GDM1 (cell line): ENCODE data around the gene GPR146.

Source experiments
- DNase-seq: peaks from one replicate; lab custom pipeline; 2025; lab: John Stamatoyannopoulos, UW

GPR146 gene

DNA sequence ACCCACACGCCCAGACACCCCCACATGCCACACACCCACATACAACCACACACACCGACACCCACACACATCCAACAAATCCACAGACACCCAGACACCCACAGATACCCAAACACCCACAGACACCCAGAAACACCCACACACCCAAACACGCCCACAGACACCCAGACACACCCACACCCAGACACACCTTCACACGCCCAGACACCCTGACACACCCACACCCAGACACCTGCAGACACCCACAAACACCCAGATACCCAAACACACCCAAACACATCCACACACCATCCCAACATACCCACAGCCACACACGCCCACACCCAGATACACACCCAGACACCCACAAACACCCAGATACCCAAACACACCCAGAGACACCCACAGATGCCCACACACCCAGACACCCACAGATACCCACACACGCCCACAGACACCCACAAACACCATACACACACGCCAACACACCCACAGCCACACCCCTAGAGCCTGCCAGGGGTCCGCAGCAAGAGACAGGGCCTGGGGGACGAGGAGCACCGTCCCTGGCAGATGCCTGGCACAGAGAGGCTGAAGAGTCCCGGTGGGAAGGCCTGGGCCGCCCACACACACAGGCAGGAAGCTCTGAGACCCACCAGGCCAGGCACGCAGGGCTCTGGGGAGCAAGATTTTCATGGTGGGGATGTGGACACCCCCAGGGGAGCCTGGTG lies 32.9 kb upstream of the GPR146 start:
- no peak for DNase-seq

DNA sequence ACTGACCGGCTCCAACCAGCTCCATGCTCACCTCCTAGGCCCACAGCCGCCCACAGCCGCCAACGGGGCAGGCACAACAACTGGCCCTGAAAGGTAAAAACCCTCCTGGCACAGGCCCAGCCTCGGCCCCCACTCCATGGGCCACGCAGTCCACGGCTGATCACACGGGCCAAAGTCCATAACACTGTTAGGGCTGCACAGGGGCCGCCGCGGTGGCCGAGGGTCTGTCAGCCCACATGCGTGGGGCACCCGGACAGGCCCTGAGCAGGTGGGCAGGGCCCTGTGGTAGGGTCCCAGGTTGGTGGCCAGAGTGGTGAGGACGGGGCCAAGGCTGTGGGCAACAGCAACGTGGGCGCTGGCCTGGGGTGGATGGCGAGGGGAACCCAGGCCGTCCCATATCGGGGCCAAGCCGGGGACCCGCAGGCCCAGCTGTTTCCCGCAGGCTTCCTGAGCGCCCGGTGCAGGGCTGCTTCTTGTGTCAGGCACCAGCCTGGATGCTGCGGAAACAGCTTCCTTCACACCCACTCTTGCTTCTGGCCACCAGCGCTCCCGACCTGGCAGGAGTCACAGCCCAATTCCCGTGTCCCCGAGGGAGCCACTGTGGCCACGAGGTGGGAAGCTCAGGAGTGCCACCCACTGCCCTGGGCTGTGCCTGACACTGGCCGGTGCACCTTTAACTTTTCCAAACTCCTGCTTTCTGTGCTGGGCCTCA lies 32.2 kb upstream of the GPR146 start:
- DNase-seq: no peak

DNA sequence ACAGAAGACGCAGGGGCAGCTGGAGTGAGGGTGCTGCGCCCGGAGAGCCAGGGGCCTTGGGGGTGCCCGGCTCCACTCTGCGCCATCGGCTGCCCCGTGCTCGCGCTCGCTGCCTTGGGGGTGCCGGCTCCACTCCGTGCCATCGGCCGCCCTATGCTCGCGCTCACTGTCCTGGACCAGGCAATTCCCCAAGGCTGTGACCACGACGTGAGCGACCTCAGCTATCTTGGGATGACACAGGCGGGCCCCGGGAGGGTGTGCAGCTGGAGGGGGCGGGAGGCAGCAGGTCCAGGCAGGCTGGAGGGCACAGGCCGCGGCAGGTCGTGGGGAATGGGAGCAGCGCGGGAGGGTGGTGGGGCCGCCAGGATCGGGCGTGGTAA lies 31.6 kb upstream of the GPR146 start:
- no peak for DNase-seq

DNA sequence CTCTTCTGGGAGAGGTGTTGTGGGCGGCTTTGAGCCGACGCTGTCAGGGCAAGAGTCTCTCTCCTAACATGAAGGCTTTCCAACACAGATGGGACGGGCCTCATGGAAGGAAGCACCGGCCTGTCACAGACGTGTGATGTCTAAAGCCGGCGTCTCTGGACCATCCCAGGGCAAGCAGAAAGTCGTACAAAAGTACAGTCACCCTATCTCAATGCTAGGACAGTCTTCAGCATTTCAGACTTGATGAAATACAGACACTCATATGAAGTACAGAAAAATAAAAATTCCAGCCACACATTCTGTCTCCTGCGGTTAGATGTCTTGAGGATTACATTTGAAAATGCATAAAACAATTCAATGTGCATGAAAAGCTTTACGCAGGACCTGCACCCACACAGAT lies 30.8 kb upstream of the GPR146 start:
- DNase-seq: no peak

DNA sequence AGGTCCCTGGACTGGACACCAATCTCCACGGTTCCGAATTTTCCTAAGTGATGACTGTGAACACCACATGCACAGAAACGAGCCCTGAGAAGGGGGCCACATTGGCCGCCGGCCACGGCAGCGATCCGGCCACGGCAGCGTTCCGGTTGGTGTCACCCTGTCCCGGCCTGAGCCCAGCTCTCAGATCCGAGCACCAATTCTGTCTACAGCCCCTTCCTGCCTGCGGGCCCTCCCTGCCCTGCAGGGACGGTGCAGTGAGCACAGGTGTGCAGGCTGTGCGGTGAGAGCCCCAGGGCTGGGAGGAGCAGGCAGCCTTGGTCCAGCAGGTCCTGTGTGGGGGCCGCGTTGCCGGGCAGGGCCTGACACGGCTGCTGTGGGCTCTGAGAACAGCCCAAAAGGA lies 29.7 kb upstream of the GPR146 start:
- no peak for DNase-seq

DNA sequence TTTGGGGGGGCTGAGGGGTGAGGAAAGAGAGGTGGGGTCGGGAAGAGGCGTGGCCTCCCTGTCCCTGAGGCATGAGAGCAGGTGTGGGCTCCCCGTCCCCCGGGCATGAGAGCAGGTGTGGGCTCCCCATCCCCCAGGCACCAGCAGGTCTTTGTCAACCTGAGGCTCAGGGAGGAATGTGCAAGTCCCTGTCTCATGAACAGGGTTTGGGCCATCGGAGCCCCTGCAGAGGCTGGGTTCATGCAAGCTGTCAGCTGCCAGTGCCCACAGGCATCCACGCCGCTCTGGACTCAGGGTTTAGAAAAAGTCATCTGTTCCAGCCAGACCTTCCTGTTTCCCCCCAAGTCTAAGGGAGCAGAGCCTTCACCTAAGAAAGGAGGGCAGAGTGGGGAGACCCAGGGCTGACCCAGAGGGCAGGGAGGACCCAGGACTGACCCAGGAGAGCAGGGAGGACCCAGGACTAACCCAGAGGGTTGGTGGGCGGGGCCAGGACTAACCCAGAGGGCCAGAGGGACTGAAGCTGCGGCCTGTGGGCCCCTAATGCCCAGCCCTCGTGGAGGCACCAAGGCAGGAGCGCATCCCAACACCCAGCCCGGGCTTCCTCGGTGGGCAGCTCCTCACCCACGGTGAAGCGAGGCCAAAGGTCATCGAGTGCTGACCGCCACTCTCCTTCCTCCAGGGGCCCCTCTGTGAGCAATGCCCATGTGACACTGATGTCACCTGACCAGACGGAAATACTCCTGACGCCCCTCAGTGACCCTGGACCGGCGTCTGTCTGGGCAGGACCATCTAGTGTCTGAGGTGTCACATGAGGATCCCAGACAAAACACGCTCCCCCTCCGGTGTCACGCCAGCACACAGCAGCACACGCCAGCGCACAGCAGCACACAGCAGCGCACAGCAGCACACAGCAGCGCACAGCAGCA lies 28.9 kb upstream of the GPR146 start:
- no peak for DNase-seq

DNA sequence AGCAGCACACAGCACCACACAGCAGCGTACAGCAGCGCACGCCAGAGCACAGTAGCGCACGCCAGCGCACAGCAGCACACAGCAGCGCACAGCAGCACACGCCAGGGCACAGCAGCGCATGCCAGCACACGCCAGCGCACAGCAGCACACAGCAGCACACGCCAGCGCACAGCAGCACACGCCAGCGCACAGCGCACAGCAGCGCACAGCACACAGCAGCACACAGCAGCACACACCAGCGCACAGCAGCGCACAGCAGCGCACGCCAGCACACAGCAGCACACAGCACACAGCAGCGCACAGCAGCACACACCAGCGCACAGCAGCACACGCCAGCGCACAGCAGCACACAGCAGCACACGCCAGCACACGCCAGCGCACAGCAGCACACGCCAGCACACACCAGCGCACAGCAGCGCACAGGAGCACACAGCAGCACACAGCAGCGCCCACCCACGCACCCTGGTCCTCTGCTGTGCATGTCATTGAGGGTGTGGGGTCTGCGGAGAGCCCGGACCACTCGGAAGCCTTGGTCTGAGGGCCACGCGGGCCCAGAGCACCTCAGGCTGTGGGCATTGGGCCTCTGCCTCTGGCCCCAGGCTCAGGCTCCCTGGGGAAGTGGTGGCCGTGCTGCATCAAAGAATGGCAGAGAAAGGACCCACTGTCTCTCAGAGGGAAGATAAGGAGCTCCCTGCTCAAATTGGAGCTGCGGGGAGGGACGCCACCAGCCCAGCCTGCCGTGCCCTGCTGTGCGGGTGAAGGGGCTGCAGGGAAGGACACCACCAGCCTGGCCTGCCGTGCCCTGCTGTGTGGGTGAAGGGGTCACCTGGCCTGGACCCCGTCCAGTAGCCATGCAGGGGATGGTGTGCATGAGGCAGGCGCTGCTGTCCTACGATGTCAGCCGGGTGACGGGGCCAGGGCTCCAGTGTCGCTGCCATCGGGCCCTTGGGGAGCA lies 27.5 kb upstream of the GPR146 start:
- no peak for DNase-seq

DNA sequence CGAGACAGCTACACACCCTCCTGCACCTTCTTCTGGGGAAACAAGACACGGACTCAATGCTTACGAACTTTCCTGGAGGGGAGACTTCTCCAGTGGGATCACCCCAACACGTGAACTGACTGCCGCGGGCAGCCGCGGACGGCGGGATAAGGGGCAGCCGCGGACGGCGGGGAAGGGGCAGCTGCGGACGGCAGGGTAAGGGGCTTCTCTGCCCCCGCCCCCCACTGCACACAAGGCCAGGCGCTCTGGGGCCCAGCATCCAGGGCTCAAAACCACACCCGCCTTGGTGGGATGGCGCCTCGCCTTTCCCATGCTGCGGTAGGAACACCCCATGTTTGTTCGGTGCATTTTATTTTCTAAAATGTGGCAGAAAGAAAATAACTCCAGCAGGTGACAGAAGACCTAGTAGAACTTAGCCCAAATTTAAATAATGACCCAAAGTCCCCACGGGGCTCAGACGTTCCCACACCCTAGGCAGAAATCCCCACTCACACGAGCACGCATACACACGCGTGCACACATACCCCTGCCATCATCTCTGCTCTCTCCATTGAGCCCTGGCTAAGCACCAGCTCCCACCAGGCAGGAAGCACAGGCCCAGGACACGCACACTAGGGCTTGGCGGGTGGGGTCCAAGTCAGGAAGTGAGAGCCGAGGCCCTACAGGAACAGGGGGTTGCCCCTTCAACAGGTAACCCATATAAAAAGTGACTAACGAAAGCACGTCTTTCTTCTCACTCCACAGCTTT lies 26.6 kb upstream of the GPR146 start:
- no peak for DNase-seq

DNA sequence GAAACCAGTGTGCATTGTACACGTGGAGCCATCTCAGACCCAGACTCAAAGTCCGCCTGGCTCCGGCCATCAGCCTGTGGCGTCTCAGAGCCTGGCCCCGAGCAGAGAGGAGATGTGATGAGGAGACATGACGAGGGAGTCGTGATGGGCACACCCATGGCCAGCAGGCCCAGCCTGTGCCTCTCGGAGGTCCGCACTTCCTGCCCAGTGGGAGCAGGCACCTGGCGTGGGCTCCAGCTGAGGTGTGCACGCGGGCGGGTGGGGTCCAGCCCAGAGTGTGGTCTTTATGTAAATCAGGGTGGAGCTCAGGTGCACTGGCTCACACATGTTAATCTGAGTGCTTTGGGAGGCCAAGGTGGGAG lies 26.0 kb upstream of the GPR146 start:
- no peak for DNase-seq

DNA sequence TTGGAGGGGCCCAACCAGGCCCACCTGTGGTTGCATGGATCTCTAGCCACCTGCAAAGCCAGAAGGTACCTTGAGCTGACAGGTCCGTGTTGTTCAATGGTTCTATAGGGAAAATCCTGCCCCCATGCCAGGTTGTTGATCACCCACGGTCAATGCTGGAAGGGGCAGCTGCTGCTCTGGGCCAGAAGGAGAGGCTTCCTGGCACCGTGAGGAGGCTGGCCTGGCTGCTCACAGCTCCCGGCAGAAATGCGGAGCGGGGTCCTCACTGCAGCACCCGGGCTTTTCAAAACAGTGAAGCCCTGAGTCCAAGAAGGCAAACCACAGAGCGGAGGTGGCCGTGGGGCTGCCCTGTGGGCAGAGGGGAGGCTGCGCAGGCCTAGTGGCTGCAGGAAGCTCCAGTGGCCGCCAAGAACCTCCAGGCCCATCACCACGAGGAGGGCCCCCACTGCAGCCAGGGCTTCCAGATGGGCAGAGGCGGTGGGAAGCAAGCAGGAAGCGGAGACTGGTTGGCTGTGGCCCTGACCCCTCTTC lies 25.0 kb upstream of the GPR146 start:
- no peak for DNase-seq

DNA sequence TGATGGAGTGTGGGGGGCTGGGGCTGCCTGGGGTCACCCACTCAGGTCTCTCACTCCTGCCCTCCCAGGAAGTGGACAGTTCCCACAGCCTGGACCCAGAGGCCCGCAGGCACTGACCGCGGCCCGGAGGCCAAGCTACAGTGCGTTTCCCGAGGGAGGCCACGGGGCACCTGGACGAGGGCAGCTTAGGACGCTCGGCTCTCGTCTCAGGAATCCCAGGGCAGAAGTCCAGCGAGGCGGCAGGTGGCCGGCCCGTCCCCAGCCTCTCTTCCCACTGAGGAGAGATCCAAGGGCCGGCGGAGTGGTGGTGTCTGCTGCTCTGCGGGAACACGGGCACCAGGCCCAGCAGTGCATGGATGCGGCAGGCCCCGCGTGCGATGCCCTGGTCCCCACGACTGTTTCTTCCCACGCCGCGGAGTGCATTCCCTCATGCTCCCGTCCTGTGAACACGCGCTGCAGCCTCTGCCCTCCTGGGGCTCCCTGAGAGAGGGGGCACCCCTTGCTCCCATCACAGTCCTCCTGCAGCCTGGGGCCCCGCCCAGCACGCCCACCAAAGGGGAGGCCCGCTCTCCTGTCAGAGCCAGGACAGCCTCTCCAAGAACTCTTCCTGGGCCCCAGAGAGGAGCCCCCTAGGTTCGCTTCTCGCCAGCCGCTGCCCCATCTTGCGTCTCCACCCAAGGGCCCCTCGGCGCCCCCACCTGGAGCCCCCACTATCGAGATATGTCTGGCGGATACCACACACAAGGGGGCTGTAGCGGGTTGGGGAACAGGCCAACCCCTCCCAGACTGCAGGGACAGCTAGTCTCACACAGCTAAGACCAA lies 24.3 kb upstream of the GPR146 start:
- DNase-seq: no peak

DNA sequence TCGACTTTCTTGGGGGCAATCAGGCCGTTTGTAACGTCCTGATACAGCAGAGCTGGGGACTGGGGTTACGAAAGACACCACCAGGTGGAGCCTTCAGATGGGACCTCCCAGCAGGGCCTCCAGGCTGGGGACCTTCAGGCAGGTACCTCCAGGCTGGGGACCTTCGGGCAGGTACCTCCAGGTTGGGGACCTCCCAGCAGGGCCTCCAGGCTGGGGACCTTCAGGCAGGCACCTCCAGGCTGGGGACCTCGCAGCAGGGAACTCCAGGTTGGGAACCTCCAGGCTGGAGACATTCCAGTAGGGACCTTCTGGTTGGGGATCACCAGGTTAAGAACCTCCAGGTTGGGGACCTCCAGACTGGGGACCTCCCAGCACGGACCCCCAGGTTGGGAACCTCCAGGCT lies 23.5 kb upstream of the GPR146 start:
- no peak for DNase-seq

DNA sequence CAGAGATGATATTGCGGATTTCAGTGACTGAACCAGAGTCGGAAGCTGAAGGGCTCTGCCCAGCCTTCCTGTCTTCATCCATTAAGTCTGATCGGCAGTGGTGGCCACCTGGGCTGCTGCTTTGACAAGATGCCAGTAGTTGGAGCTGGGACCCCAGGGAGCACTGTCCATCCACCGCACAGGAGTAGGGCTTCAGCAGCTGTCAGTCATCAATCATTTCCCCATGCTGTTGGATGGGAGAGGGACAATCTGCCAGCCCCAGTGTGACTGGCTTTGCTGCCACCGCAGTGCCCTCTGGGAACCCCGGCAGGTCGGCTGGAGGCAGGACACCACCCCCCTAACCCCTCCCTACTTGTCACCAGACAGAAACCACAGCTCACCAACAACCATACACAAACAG lies 23.0 kb upstream of the GPR146 start:
- DNase-seq: no peak

DNA sequence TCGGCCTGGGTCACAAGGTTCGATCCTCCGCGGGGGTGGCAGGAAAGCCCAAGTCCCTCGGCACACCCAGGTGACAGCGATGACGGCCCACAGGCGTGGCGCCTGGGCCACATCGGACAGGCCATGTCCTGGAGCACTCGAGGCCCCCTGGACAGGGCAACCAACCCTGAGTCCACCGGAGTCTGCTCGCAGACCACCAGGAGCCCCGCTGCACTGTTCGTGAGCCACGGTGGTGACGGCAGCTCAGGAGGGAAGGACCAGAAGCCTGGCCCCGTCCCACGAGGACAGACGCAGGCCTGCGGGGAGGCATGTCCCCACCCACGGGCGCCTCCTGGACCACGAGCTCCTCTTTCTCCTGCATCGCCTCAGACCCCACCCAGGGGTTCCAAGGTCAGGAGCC lies 22.4 kb upstream of the GPR146 start:
- no peak for DNase-seq

DNA sequence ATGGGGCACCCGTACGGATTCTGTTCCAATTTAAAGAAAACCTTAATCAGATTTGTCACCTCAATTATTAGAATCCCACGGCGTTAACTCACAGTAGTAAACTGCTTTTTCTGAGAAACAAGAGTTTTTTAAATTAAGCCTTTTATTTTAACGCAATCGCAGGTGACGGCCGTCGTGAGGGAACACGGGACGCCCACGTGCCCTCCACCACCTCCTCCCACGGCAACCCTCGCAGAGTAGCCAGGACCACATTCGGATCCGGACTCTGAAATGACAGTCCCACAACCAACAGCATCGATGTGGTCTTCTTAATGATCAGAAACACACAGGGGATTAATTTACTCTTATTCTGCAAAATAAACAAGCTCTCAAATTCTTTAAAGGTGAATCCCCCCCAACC lies 22.0 kb upstream of the GPR146 start:
- no peak for DNase-seq

DNA sequence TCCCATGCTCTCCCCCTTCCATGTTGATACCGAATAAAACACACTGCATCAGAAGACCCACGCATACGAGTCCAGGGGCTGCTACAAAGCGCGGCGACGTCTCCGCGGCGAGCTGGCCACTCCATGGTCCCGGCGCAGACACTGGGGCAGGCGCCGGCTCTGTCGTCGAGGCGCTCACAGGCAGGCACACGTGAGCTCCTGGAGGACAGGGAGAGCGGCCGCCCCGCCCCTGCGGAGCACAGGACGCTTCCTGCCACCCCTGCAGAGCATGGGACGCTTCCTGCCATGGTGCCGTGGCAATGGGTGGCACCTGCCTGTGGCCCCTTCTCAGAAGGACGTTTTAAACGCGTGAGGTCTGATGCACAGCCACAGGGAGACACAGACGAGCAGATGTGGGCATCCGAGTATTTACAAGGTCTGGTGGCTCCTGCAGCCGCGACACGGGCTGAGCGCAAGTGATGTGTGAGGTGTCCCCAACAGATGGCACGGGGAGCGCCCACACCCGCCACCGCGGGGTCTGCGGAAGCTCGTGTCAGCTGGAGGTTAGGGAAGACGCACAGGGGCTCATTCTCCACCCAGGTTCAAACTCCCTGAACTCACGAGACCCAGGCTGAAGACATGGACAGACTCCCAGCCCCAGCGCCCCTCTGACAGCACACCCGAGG lies 21.4 kb upstream of the GPR146 start:
- DNase-seq: no peak

DNA sequence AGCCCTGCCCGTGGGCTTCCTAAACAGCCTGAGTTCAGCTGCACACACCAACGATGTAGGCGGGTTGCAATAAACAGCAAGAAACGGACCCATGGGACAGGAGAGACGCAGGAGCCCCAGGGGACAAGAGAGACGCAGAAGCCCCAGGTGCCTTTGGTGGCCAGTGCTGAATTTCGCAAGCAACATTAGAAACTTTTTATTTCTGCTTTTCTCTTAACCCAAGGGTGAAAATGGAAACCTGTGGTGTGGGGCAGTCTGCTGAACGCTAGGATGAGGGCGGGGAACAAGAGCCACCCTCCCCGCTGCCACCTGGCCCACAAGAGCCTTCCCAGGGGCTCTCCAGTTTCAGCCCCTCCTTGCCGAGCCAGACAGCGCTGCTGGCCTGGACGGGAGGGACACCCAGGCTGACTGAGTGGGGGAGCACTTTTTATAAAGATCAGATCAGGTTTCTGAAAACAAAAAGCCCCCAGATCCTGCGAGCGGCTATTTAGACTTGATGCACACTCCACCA lies 20.0 kb upstream of the GPR146 start:
- DNase-seq: no peak

DNA sequence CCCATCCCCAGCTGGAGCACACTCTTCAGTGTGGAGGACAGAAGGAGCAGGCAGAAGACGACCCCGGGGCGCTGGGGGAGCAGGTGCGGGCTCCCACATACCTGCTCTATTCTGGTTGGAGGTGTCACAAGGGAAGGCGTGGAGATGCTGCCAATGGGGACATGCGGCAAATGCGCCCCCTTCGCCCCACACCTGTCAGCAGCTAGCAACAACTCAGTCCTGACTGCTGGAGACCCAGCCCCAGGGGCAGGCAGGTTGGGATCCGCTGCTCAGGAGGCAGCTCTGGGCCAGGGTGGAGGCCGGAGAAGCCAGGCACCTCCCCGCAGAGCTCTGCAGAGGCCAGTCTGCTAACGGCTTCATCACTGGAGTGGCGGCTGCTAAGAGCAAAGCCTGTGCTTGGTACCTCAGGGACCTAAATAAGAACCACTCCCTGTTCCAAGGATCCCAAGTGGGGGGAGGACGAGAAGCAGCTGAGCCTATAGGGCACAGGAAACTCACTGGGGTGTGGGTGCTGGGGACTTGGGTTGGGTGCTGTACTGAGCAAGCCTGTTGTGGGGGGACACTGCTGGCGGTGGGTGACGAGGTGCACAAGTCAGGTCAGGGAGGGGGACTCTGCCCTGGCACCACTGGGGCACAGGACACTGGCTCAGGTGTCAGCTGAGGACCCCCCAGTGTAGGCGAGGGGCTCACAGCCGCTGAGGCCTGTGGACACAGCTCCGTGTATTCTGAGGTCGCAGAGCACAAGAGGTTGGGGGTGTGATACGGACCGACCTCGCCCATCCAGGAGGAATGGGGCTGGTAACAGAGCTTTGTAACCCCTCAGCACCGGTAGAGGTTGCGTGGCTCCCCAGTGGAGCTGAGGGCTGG lies 19.2 kb upstream of the GPR146 start:
- no peak for DNase-seq
